Epithelial cell of prostate (primary cell): Measurements from ENCODE around the gene DHX35.

Experiments
- DNase-seq: peaks from one replicate; pipeline ENCODE4 v3.0.0-alpha.2; 2011; ENCODE audit warnings: low read depth, low spot score
- H3K27ac ChIP-seq: fragments of 450-650 bp; 2 replicates; pipeline ENCODE4 v1.5.1; 2017; ENCODE audit warnings: mild to moderate bottlenecking

Gene DHX35

GRCh38 chr20:39049684-39050554 is 87.8 kb downstream of the DHX35 start:
- DNase-seq: no peak
- H3K27ac ChIP-seq: no peak overlapping the region

GRCh38 chr20:39050555-39050902 is 88.4 kb downstream of the DHX35 start:
- no peak for DNase-seq
- H3K27ac ChIP-seq: no peak overlapping the region

- DNase-seq: no peak
- H3K27ac ChIP-seq: no peak overlapping the region
Observed at GRCh38 chr20:39052676-39053075, 90.5 kb downstream of the DHX35 start.

GRCh38 chr20:39057143-39057542 is 95.0 kb downstream of the DHX35 start:
- DNase-seq: no peak
- no peak overlapping the region for H3K27ac ChIP-seq

- no peak overlapping the region for H3K27ac ChIP-seq
- no peak for DNase-seq
Observed at GRCh38 chr20:39057911-39058310, 95.8 kb downstream of the DHX35 start.

- no peak for DNase-seq
- no peak overlapping the region for H3K27ac ChIP-seq
Observed at GRCh38 chr20:39059036-39059435, 96.9 kb downstream of the DHX35 start.

- no peak overlapping the region for H3K27ac ChIP-seq
- no peak for DNase-seq
Observed at GRCh38 chr20:39066471-39067242, 104.5 kb downstream of the DHX35 start.

GRCh38 chr20:39067526-39068216 is 105.5 kb downstream of the DHX35 start:
- DNase-seq: no peak
- no peak overlapping the region for H3K27ac ChIP-seq

GRCh38 chr20:39069976-39070375 is 107.8 kb downstream of the DHX35 start:
- DNase-seq: peak; percentile 31

GRCh38 chr20:39070484-39071231 is 108.5 kb downstream of the DHX35 start:
- H3K27ac ChIP-seq: peak overlapping the region; percentile 29
- DNase-seq: peak; percentile 36

More at GRCh38 chr20:39069976-39070375, 107.8 kb downstream of the DHX35 start:
- peak overlapping the region; percentile 29 for H3K27ac ChIP-seq

GRCh38 chr20:39072132-39072531 is 110.0 kb downstream of the DHX35 start:
- no peak overlapping the region for H3K27ac ChIP-seq
- no peak for DNase-seq

GRCh38 chr20:39072653-39073052 is 110.5 kb downstream of the DHX35 start:
- H3K27ac ChIP-seq: no peak overlapping the region
- DNase-seq: no peak

- no peak overlapping the region for H3K27ac ChIP-seq
- no peak for DNase-seq
Observed at GRCh38 chr20:39075731-39076130, 113.6 kb downstream of the DHX35 start.

- no peak for DNase-seq
- H3K27ac ChIP-seq: no peak overlapping the region
Observed at GRCh38 chr20:39076958-39077357, 114.8 kb downstream of the DHX35 start.

GRCh38 chr20:39080326-39080725 is 118.2 kb downstream of the DHX35 start:
- no peak overlapping the region for H3K27ac ChIP-seq
- no peak for DNase-seq

- no peak overlapping the region for H3K27ac ChIP-seq
- peak; percentile 6 for DNase-seq
Observed at GRCh38 chr20:39081255-39081654, 119.1 kb downstream of the DHX35 start.

GRCh38 chr20:39082622-39083398 is 120.7 kb downstream of the DHX35 start:
- no peak overlapping the region for H3K27ac ChIP-seq
- DNase-seq: no peak

- DNase-seq: no peak
Observed at GRCh38 chr20:39083761-39084160, 121.6 kb downstream of the DHX35 start.

GRCh38 chr20:39089029-39089428 is 126.9 kb downstream of the DHX35 start:
- DNase-seq: no peak
- H3K27ac ChIP-seq: no peak overlapping the region

More at GRCh38 chr20:39083761-39084160, 121.6 kb downstream of the DHX35 start:
- no peak overlapping the region for H3K27ac ChIP-seq
